GM21786 (cell line): ENCODE results near the gene STK24.

Source experiments
- ATAC-seq: cut with Tn5 transposase; IDR thresholded peaks from one replicate; pipeline ENCODE4 v1.9.1; 2021; ENCODE audit not compliant: unreplicated experiment

Gene STK24

DNA sequence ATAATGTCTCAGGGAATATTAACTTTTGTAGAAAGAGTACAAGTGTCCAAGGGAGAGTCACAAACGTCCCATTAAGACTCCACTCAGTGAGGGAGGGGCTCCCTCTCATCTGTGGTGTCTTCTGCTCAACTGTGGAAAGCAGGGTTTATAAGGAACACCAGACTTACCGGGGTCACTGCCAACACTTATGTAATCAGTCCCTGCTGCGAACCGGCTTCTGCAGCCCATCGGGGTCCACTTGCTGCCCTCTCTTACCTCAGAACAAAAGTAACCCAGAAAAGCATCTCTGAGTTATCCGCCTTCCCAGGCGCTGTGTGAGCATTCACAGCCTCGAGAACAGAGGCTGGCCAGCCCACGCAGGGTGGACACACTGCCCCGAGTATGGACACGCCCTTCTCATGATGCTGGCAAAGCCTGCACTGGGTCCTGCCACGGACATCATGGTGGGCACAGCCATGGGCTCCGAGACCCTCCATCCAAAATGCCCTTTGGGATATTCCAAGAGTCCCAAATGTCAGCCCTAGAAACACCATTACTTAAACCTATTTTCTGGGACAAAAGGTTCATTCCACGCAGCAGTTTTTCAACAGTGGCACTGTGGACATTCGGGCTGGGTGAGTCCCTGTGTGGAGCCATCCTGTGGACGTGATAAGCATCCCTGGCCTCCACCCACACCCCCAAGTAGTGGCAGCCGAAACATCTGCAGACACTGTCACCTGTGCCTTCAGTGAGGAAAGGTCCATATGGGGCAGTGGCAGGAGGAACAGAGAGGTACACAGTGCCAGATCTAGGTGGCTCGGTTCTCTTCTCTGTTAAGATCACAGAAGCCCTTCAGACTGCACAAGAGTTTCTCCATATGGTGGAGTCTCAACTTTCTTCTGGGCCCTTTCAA lies 63.9 kb downstream of the STK24 start:
- ATAC-seq: no peak

DNA sequence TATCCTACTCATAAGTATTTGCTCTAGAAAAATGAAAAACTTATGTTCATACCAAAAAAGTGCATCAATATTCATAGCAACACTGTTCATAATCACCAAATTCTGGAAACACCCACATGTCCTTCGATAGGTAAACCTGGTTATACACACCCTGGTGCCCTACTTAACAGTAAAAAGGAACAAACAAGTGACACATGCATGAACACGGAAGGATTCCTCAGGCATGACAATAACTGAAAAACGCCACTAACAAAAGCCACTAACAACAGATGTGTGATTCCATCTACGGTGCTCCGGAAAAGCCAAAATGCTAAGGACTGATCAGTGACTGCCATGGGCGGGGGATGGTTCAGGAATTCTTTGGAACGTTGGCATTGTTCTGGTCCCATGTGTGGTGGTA lies 65.5 kb downstream of the STK24 start:
- no peak for ATAC-seq

DNA sequence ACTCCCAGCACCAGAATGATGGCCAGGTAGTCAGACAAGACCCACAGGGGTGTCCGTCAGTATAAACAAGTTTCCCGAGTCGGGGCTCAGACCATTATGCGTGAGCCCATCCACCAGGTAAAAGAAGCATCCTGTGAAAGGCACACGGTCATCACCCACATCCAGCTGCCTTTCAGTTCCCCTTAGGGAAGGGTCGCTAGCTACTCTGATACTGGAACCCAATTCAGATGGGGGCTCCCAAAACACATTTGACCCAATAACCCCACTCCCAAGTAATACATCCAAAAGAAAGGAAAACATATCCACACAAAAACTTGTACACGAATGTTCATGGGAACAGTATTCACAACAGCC lies 66.8 kb downstream of the STK24 start:
- ATAC-seq: no peak

DNA sequence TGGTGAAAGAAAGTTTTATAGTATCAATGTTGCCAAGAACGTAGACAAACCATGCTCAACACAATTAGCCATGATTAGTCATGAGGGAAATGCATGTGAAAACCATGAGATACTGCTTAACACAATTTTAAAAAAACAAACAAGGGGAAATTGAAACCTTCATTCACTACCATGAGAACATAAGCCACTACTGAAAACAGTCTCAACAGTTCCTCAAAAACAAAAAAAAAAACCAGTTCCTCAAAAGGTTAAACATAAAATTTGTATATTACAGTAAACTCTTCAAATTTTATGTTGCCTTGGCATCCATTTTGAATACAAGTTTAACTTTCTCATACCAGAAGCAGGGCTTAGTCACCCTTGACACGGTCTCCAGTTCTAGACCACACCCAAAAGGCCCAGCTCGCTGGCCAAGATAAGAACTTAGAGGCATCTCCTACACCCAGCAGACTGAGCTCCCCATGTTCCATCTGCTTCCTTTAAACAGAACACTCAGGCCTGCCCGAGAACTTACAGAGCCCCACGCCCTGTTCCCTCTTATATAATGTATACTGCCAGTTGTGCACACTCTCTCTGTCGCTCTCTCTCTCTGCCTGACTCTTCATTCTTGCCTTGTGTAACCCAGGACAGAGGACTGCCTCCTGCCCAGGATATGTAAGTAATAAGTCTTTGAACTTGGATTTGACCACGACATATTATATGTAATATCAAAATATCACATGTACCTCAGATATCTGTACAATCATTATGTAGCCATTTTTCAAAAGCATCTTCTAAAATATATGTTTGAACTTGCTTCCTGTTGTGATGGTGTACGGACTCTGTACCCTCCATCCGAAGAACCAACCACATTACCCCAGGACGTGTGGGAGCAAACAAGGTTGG lies 67.4 kb downstream of the STK24 start:
- peak; percentile 40 for ATAC-seq

DNA sequence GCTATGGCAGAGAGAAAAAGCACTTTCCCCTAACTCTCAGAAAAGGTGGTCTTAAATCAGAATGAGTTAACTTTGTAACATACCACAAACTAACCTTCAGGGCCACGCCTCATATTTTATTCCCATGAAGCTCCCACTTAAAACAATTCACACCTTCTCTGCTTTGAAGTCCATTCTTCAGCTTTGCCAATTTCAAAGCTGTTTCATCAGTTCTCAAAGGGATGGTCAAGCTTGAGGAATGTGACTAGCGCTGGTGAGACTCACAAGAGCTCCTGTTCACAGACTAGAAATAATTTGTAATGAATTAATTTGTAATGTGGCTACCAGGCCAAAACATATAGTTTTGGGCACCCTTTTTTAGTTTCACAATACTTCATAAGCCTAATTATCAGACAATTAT lies 68.2 kb downstream of the STK24 start:
- ATAC-seq: no peak

DNA sequence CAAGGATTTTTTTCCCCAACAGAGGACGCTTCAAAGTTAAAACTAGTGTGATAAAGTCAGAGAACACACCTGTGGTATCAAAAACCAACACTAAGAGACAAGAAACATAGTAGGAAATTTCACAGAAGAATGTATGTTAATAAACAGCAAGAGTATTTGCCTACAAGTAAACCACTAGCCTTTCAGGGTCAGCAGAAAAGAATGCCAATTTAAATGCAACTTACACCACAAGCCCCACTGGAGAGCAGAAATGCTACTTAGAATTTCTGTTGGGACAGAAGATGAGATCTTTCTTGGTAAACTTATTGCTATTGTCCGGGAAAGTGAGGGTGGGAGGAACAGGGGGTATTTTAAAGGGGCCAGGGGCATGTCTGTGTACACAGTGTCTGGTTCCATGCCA lies 68.6 kb downstream of the STK24 start:
- ATAC-seq: no peak

DNA sequence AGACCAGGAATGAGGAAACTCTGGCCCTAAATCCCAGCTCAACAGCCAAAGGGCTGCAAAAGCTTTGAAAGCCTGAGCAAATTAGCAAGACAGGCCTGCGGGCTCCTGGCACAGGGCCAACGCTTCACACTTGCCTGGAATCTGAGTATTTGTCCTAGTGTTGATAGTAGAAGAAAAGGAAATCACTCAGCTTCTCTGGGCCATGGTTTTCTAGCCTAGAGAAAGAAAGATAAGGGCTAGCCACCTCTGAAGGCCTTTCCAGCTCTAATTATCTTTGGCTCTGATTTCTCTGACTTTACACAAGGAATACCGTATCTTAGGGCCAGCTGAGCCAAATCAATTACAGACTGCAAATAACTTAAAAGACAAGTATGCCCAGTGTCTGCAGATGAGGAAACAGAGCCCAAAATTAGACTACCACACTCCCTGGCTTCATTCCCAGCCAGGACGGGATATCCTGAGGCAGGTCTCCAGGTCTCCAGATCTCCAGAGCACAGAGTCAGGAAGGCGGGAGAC lies 69.6 kb downstream of the STK24 start:
- no peak for ATAC-seq

DNA sequence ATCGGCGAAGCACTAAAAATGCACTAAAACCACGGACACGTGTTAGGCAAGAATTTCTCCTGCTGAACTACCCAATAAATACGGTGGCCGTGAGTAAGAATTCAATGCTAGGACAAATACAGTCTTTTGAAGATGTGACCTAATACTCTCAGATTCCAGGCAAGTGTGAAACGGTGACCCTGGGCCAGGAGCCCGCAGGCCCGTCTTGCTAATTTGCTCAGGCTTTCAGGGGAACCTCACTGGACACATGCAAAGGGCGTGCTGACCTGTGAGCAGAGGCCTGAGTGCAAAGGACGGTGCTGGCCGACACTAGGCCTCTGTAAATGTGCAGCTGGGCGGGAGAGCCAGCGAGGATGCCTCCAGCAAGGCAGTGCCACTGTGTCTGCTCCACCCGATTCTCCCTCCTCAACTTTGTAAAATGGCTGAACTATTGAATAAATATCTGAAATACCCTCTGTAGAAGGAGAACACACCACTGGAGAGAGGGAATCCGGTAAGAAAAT lies 70.1 kb downstream of the STK24 start:
- ATAC-seq: no peak

DNA sequence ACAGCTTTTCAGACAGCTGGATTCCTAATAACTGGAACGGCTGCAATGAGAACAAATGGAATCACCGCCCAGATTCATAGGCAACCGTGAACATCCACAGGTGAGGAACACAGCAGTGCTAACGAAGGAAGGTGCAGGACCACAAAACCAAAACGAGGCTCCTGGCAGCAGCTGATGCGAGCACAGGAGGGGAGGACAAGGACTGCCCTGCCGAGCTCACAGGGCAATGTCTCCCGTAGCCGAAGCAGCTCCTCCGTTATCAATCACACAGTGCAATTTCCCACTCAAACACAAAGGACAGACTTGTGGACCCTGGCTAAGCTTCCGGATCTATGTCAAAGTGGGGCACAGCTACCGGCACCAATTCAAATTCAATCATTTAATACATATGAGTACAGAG lies 70.6 kb downstream of the STK24 start:
- no peak for ATAC-seq

DNA sequence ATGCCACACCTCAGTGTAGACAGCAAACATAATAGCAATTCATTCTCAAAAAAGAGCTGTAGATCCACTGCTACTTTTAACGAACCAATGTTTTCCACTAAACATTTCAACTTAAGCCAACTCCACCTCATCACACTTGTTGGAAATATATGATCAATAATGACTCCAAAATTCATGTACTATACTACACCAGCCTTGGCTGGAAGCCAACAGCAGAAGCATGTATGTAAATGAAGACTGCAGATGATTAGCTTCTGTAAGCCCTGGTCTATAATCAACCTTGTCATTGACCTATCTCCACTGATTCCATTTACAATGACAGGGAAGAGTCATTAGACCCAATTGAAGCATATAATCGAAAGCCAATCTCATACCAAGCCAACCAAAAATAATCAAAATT lies 71.7 kb downstream of the STK24 start:
- ATAC-seq: no peak

DNA sequence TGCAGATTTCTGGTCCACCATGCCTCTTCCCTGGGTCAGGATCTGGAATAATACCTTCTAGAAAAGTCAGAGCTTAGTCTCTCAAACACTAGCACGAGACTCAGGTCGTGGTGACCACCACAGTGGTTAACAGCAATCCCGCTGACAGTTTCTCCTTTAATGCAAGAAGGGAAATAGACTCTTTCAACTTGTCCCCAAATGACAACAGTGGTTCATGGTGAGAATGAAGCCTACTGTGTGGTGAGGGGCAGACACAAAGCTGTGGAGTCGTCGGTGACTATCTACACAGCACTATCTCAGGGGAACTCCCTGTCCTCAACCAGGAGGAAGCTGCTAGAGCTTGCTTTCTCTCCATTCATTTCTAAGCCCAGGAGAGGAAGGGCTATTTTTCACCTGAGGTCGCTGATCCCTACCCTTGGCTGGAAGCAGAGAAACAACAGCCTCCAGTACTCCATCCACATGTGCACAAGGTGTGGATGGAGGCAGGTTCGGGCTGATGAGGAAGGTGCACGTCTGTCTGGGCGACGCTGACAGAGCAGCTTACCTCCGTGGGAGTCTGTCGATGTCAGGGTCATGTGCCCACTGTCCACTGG lies 72.4 kb downstream of the STK24 start:
- peak; percentile 57 for ATAC-seq

DNA sequence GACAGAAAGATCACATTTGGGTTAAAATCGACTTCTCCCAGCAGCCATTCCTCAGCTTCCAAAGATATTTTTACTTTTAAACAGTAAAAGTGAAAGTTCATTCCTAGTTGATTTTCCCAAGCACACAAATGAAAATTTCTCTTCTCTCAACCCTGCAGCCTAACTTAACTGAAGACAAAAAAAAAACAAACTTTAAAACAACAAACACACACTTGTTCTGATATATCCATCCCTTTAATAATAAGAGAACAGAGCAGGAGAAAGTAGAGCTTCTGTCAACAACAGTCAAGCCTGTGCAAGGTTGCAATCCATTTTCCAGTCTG lies 72.9 kb downstream of the STK24 start:
- ATAC-seq: no peak

DNA sequence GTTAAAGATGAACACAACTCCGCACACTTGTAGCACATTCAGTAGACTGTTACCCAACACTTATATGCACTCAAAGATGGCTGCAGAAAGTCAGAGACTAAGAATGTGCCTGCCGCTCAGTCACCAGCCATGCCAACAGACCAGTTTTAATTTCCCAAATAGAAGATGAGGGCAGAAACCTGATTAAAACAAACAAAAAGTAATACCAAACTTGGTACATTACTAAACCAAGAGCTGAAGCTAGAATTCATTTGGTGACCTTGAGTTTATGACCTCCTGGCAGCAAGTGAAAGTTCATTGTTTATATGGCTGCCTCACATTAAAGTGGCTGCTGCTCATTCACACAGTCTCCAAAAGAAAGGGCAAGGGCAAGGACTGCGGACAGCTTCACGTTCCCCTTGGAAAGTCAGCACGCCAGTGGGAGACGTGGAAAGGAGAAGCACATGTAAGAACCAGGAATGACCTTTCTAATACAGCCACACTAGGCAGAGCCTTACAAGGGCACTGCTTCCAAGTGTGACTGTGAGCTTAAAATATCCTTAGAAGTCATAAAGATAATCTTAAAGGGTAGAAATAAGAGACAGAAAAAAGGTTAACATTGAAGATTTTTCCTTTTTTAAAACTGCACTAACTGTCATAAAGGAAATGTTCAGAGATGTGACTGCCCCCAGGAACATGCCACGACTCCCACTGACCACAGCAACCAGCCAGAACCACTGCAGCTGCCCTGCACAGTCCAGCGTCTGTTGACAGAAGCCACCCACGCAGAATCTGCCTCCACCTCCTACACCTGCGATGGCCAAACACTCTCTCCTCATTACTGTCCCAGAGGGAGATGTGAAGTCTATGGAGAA lies 73.5 kb downstream of the STK24 start:
- ATAC-seq: no peak

DNA sequence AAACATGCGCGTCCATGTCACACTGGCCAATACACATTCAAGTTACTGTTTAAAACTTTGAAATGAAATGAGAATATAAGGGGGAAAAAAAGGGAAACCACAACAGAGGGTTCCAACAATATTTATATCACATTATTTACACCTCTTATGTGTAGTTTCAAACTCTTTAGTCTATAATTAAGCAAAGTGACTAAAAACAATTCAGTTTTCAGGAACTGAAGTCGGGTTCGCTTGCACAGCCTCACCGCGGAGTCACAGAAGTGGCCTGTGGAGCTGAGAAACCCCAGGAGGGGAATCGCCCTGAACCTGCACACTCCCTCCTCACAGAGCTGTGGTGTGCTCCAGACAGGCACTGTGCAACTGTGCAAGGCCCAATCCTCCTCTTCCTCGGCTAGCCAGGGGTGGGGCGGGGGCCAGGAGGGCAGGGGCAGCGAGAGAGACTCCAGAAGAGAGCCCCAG lies 75.9 kb downstream of the STK24 start:
- peak; percentile 81 for ATAC-seq

DNA sequence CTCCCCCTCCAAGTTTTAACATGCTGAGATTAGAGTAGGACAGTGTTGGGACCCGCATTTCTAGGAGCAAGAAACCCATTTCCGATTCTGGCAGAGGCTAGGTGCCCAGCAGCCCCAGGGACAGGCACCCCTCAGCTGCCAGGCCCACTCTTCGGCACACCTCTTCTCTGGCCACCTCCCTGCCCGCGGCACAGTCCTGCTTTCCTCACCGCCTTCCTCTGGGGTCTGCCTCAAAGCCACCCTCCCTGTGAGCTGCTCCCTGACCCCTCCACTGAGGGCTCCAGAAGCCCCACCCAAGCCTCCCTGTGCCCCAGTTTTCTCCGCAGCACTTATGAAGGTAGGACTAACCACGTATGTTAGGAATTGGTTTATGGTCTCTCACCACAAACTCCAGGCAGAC lies 79.9 kb downstream of the STK24 start:
- no peak for ATAC-seq

DNA sequence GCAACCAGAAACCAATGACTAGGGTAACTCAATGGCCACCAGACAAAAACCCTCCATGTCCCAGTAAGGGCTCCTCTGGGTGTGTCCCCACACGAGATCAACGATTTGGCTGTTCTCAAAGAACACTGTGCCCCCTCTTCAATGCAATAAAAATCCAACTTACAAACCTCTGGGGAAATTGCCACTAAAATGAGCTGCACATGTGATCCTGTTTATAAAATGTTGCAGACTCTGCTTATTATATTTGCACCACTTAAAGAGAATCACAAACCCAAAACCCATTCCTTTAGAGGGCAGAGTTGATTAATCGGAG lies 80.5 kb downstream of the STK24 start:
- ATAC-seq: no peak

DNA sequence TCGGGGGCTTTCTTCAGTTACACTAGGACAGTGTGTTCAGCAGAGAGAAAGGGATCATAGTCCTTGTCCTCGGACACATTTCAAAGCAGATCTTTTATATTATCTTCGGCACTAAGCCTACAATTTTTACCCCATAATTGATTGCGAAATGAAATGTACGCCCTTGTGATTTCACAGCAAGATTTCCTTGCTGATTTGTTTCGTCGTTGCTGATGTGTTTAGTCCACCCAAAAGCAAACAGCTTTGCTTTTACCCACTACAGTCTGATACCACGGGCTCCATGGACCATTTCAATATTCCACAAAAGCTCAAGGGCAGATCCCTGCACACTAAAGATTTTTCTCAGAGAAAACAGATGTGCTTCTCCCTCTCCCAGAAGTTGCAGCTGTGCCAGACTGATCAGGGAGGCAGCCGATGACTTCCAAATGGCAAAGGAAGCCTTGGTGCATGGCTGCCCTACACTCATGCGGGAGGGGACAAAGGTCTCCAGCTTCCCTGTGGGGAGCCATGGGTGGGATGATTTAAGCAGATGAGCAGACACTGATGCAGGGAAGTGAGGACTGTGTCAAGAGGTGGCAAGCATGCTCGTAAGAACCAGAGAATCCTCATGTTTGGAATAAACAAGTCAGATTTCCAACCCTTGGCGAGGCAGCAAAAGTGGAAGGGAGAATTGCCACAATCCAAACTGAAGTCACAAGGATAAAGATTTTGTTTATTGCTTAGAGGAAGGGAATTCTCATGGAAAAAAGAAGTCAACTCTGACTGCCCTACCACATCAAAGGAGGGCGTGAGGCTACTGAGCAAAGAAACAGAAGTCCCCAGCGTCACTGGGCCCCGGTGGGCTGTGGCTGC lies 81.1 kb downstream of the STK24 start:
- ATAC-seq: no peak

DNA sequence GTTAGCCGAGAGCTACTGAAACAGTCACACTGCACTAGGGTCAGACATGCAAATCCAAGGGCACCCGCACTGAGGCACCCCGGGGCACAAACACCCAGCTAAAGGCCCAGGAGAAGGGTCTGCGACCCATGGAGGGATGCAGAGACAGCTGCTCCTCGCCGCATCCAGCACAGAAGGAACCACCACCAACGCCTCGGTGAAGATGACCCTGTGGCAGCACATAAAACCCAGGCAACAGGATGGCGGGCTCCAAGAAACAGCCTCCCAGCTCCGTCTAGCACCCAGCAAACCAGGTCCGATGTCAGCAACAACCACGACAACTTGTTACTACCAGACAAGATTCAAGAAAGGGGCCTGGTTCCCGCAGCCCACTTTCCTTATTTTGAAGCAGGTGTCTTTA lies 82.1 kb downstream of the STK24 start:
- ATAC-seq: no peak

DNA sequence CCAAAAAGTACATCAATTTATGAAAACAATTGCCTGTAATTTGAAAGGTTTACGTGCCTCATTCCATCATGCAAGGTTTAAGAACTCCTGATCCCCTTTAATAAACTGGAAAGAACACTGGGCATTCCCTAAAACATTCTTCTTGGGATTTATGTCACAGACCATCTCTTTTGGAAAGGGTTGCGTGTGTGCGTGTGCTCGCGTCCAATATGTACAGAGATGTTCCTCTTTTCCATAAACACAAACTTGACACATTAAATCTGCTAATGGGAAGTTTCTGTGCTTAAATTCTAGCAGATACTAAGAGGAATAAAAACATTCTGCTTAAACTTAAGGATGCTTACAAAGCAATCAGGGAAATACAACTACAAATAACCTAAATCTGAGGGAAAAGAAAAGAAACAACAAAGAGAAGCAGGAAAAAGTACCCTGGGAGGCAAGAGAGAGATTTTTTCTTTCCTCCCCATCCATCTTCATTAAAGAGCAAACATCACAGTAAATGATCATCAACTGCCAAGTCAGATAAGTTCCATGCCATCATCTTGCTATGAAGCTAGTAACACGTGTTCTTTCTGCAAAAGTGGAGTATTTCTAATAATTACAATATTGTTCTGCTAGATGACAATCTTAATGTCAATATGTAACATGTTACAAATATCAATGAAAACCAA lies 83.7 kb downstream of the STK24 start:
- ATAC-seq: no peak
